Uterus (tissue), 4 donors: ENCODE results near the gene TOMM6. TPM values are rescaled to one million over a fixed set of nuclear protein-coding genes. Genes with fewer than 3 reads are reported as not detected.

ENCODE experiments used
- DNase-seq, 2 donors: peaks; one replicate each; pipeline ENCODE4 v3.0.0-alpha.2; 2019 to 2020
- H3K27ac ChIP-seq, 2 donors: fragments of 200-600 bp; sonication (generic); 1 replicate in 1 of 2; 2 replicates in 1 of 2; pipeline ENCODE4 v1.5.1; 2016 to 2018
- H3K27me3 ChIP-seq, 2 donors: fragments of 200-600 bp; sonication (generic); one replicate each; pipeline ENCODE4 v1.5.1; 2018 to 2019; ENCODE audit warnings: control low read depth in 1 of 2
- H3K36me3 ChIP-seq, 2 donors: fragments of 200-600 bp; sonication (generic); one replicate each; pipeline ENCODE4 v1.5.1; 2019; ENCODE audit warnings: control low read depth in 1 of 2
- H3K4me1 ChIP-seq, 2 donors: fragments of 200-600 bp; sonication (generic); one replicate each; pipeline ENCODE4 v1.5.1; 2018 to 2019; ENCODE audit warnings: control low read depth in 1 of 2
- H3K4me3 ChIP-seq, 2 donors: fragments of 200-600 bp; sonication (generic); 1 replicate in 1 of 2; 2 replicates in 1 of 2; pipeline ENCODE4 v1.5.1; 2018 to 2019; ENCODE audit warnings: mild to moderate bottlenecking in 1 of 2
- H3K9me3 ChIP-seq, 2 donors: fragments of 200-600 bp; sonication (generic); one replicate each; pipeline ENCODE4 v1.5.1; 2019; ENCODE audit warnings: control low read depth in 1 of 2
- POLR2A ChIP-seq, 2 donors: fragments of 450-650 bp; IDR thresholded peaks; one replicate each; pipeline ENCODE4 v1.6.1; 2016; ENCODE audit warnings: antibody characterized with exemption in 2 of 2, mild to moderate bottlenecking in 1 of 2, moderate library complexity in 1 of 2
- intact Hi-C: fragments of 100-400 bp; cut with DNase I; formaldehyde crosslinking; loops from one replicate; pipeline ENCODE4 v1.15.1; 2023; ENCODE audit warnings: low total_unique reads
- total RNA-seq, 4 donors: library from RNA; depleted of rRNA in 3 of 4; stranded (reverse); fragments of >200 nt in 3 of 4; gene quantifications; one replicate each; pipeline versions ENCODE4 v1.1.0 to v1.2.4, GENCODE V29; 2014 to 2023
- TF ChIP-seq, protein P1 (sequence below), 4 experiments: fragments of 200-600 bp in 2 of 4; fragments of 450-650 bp in 2 of 4; sonication (generic) in 2 of 4; IDR thresholded peaks; one replicate each; pipeline ENCODE4 v1.5.1; 2016 to 2019; ENCODE audit warnings: antibody characterized with exemption in 4 of 4, mild to moderate bottlenecking in 2 of 4, moderate library complexity in 1 of 4
- donor health status: DM: yes; HTN: yes; CAD: no.

Gene TOMM6
- total RNA-seq, 4 donors from 2014 or later: 53.1 to 164 (median 96.0) TPM

GRCh38 chr6:41821266-41821665, 33.8 kb downstream of the TOMM6 start:
- Histone ChIP-seq H3K27ac (no peak overlapping the region), H3K4me3 (no peak overlapping the region), H3K27me3 (no peaks in the 10 kb centered on the region), H3K9me3 (no peaks in the 10 kb centered on the region), H3K4me1 (no peaks in the 10 kb centered on the region), H3K36me3 (no peaks in the 10 kb centered on the region)
- TF ChIP-seq, protein P1, sequence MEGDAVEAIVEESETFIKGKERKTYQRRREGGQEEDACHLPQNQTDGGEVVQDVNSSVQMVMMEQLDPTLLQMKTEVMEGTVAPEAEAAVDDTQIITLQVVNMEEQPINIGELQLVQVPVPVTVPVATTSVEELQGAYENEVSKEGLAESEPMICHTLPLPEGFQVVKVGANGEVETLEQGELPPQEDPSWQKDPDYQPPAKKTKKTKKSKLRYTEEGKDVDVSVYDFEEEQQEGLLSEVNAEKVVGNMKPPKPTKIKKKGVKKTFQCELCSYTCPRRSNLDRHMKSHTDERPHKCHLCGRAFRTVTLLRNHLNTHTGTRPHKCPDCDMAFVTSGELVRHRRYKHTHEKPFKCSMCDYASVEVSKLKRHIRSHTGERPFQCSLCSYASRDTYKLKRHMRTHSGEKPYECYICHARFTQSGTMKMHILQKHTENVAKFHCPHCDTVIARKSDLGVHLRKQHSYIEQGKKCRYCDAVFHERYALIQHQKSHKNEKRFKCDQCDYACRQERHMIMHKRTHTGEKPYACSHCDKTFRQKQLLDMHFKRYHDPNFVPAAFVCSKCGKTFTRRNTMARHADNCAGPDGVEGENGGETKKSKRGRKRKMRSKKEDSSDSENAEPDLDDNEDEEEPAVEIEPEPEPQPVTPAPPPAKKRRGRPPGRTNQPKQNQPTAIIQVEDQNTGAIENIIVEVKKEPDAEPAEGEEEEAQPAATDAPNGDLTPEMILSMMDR (IDR thresholded peaks at IDR 0.05): no peak
- TF ChIP-seq POLR2A (IDR thresholded peaks at IDR 0.05): no peak
- intact Hi-C loops: no loop called here
- DNase-seq: no peak

GRCh38 chr6:41822021-41822420, 34.5 kb downstream of the TOMM6 start:
- no peak overlapping the region for H3K27ac ChIP-seq
- no peak for TF ChIP-seq POLR2A (IDR thresholded peaks at IDR 0.05)
- intact Hi-C loops: no loop called here

GRCh38 chr6:41823178-41823577, 35.7 kb downstream of the TOMM6 start:
- Histone ChIP-seq H3K27me3 (no peaks in the 10 kb centered on the region), H3K4me3 (no peak overlapping the region), H3K4me1 (no peaks in the 10 kb centered on the region), H3K36me3 (no peaks in the 10 kb centered on the region), H3K27ac (no peak overlapping the region), H3K9me3 (no peaks in the 10 kb centered on the region)
- no peak for DNase-seq
- TF ChIP-seq, protein P1 (IDR thresholded peaks at IDR 0.05): no peak
- no peak for TF ChIP-seq POLR2A (IDR thresholded peaks at IDR 0.05)
- intact Hi-C loops: no loop called here

More at GRCh38 chr6:41822021-41822420, 34.5 kb downstream of the TOMM6 start:
- H3K9me3 ChIP-seq: no peaks in the 10 kb centered on the region
- H3K27me3 ChIP-seq: no peaks in the 10 kb centered on the region
- DNase-seq: no peak
- no peaks in the 10 kb centered on the region for H3K36me3 ChIP-seq
- no peaks in the 10 kb centered on the region for H3K4me1 ChIP-seq
- H3K4me3 ChIP-seq: no peak overlapping the region

- H3K27me3 ChIP-seq: no peaks in the 10 kb centered on the region
- H3K36me3 ChIP-seq: no peaks in the 10 kb centered on the region
- no peak overlapping the region for H3K4me3 ChIP-seq
- TF ChIP-seq, protein P1 (IDR thresholded peaks at IDR 0.05): no peak
- H3K4me1 ChIP-seq: no peaks in the 10 kb centered on the region
- intact Hi-C loops: no loop called here
- no peak for DNase-seq
- no peaks in the 10 kb centered on the region for H3K9me3 ChIP-seq
- no peak overlapping the region for H3K27ac ChIP-seq
Observed at GRCh38 chr6:41824571-41825569, 37.4 kb downstream of the TOMM6 start.

DNA sequence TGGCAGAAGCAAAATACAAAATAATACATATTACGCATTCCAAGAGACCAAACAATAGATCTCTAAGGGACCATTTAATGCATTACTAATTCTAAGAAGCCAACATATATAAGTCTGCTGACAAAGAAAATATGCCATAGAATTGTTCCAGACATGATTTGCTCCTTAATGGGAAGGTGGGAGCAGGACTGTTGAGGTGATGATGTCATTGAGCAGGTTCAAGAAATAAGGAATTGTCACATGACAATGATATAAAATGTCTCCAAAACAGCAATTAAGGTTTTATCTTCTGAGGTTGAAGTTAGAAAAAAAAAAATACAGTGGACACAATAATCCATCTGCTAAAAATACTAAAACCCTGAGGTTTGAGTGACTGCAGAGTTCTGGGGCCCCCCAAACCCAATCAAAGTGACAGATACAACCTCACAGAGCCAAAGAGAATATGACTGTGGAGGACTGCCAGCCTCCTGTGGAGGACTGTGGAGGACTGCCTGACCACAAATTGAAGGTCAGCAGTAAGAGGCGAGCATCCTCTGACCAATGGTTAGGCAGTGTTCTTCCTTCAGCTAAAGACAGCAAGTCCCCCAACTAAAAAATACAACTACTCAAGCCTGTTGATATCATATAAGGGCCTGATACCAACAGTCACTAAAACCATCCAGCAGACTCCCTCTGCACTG, 39.0 kb downstream of the TOMM6 start:
- no peaks in the 10 kb centered on the region for H3K4me1 ChIP-seq

More for the DNA sequence above, 39.0 kb downstream of the TOMM6 start:
- H3K4me3 ChIP-seq: no peak overlapping the region
- TF ChIP-seq POLR2A (IDR thresholded peaks at IDR 0.05): no peak
- TF ChIP-seq, protein P1 (IDR thresholded peaks at IDR 0.05): no peak
- H3K36me3 ChIP-seq: no peaks in the 10 kb centered on the region
- H3K27me3 ChIP-seq: no peaks in the 10 kb centered on the region
- intact Hi-C loops: no loop called here
- no peaks in the 10 kb centered on the region for H3K9me3 ChIP-seq
- no peak overlapping the region for H3K27ac ChIP-seq
- no peak for DNase-seq
